HepG2 (cell line): ENCODE data around the gene CRYZL1. TPM values are rescaled to one million over a fixed set of nuclear protein-coding genes. Genes with fewer than 3 reads are reported as not detected.

Experiments
- RAD51 ChIP-seq: fragments of 450-650 bp; IDR thresholded peaks from 2 replicates; pipeline ENCODE4 v1.6.1; 2016; ENCODE audit warnings: borderline replicate concordance
- RXRB ChIP-seq: IDR thresholded peaks from 2 replicates; pipeline ENCODE4 v1.6.1; 2016; ENCODE audit warnings: borderline replicate concordance, missing genetic modification reagents, missing compliant biosample characterization
- SMYD3 ChIP-seq: sonication (generic); formaldehyde crosslinking; IDR thresholded peaks from 2 replicates; pipeline ENCODE4 v1.8.1; 2023; ENCODE audit warnings: mild to moderate bottlenecking, missing genetic modification reagents
- TAF15 ChIP-seq: fragments of 200-400 bp; formaldehyde crosslinking; IDR thresholded peaks from one replicate; pipeline ENCODE4 v1.6.1; 2018; ENCODE audit warnings: mild to moderate bottlenecking, low read depth, low read length; ENCODE audit not compliant: poor library complexity, severe bottlenecking
- ZFP36L2 ChIP-seq: sonication (generic); formaldehyde crosslinking; IDR thresholded peaks from 2 replicates; pipeline ENCODE4 v1.4.0; 2020; ENCODE audit warnings: missing genetic modification reagents
- ZNF225 ChIP-seq: sonication (generic); formaldehyde crosslinking; IDR thresholded peaks from 2 replicates; pipeline ENCODE4 v1.4.0; 2020; ENCODE audit warnings: mild to moderate bottlenecking, missing genetic modification reagents
- ZNF530 ChIP-seq: sonication (generic); formaldehyde crosslinking; IDR thresholded peaks from 2 replicates; pipeline ENCODE4 v1.5.0; 2020; ENCODE audit warnings: low read depth, mild to moderate bottlenecking, missing genetic modification reagents
- ZNF572 ChIP-seq: sonication (generic); formaldehyde crosslinking; IDR thresholded peaks from 2 replicates; pipeline ENCODE4 v1.5.1; 2020; ENCODE audit warnings: mild to moderate bottlenecking, missing genetic modification reagents
- ZNF674 ChIP-seq: sonication (generic); formaldehyde crosslinking; IDR thresholded peaks from 2 replicates; pipeline ENCODE4 v1.5.0; 2020; ENCODE audit warnings: low read depth, mild to moderate bottlenecking, missing genetic modification reagents
- ZZZ3 ChIP-seq: sonication (generic); formaldehyde crosslinking; IDR thresholded peaks from 2 replicates; pipeline ENCODE4 v1.4.0; 2020; ENCODE audit warnings: missing genetic modification reagents, mild to moderate bottlenecking, borderline replicate concordance
- polyA plus RNA-seq, 8 experiments: library from polyadenylated mRNA; depleted of rRNA in 3 of 8; stranded (reverse) in 7 of 8; unstranded in 1 of 8; fragments of >200 nt; fragmentation: Illumina TruSeq in 4 of 8; extraction: Trizol in 4 of 8; gene quantifications; 2 replicates each; pipeline versions ENCODE4 v1.2.1 to v1.2.3, GENCODE V29; 2011 to 2016; ENCODE audit warnings: low read depth in 4 of 8, missing spikeins in 1 of 8, mixed read lengths in 1 of 8; ENCODE audit not compliant: insufficient read depth in 1 of 8
- total RNA-seq, 5 experiments: library from RNA; depleted of rRNA; stranded (reverse); fragments of >200 nt; fragmentation: Illumina TruSeq; extraction: Trizol; gene quantifications; 2 replicates each; pipeline ENCODE4 v1.2.3, GENCODE V29; 2016; ENCODE audit warnings: low read depth in 1 of 5
- TF ChIP-seq, protein P1 (sequence below): sonication (generic); formaldehyde crosslinking; IDR thresholded peaks from 2 replicates; pipeline ENCODE4 v1.4.0; 2020; ENCODE audit warnings: missing genetic modification reagents
- TF ChIP-seq, protein P2 (sequence below): sonication (generic); formaldehyde crosslinking; IDR thresholded peaks from 2 replicates; pipeline ENCODE4 v1.4.0; 2020; ENCODE audit warnings: missing genetic modification reagents
- TF ChIP-seq, protein P3 (sequence below): fragments of 450-650 bp; IDR thresholded peaks from 2 replicates; pipeline ENCODE4 v1.6.1; 2017
- TF ChIP-seq, protein P4 (sequence below): sonication (generic); formaldehyde crosslinking; IDR thresholded peaks from 2 replicates; pipeline ENCODE4 v1.5.0; 2020; ENCODE audit warnings: missing genetic modification reagents
- TF ChIP-seq, protein P5 (sequence below): sonication (generic); formaldehyde crosslinking; IDR thresholded peaks from 2 replicates; pipeline ENCODE4 v1.8.1; 2022; ENCODE audit warnings: low read depth, mild to moderate bottlenecking, missing genetic modification reagents
- TF ChIP-seq, protein P6 (sequence below): sonication (generic); formaldehyde crosslinking; IDR thresholded peaks from 2 replicates; pipeline ENCODE4 v1.4.0; 2020; ENCODE audit warnings: missing genetic modification reagents

The CRYZL1 gene
- total and polyA plus RNA-seq, 2 of the 13 experiments (the other 11 are each of a cell fraction or from before 2014, with no cell fraction given) = 20.3 to 27.7 TPM

DNA sequence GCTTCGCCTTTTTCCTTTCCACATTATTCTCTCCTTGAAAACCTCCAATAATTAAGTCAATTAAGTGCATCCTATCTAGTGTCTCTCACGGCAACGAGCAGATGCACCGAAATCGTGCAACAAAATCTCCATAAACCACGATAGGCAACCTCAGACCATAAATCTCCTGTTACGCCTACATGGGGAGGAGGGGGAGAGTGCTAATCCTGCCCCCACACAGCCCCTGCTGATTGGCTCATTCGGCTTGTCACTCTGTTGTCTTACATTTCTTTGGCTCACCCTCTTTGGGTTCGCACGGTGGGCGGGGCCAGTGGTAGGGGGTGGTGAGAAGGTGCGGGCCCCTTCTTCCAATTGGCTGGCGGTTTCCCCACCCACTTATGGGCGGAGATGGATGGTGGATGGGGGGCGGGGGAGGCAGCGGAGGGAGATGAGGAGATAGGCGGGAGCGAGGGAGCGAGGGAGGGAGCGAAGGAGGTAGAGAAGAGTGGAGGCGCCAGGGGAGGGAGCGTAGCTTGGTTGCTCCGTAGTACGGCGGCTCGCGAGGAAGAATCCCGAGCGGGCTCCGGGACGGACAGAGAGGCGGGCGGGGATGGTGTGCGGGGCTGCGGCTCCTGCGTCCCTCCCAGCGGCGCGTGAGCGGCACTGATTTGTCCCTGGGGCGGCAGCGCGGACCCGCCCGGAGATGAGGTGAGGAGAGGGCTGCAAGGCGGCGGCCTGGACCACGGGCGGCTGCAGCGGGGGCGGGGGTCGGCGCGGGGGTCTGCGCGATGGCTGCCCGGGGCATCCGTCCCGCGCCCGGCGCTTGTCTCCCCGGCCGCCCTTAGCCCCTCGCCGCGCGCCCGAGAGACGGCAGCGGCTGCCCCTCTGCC lies 720 bp upstream of the CRYZL1 start, which contains the start of gene ITSN1 (continued):
- TF ChIP-seq ZNF674 (no peak), RXRB (CRISPR knock-in tag) (no peak), ZFP36L2 (CRISPR knock-in tag) (no peak), ZNF225 (CRISPR knock-in tag) (no peak), RAD51 (no peak), ZNF530 (CRISPR knock-in tag) (no peak), TAF15 (no peak), ZNF572 (CRISPR knock-in tag) (no peak), ZZZ3 (CRISPR knock-in tag) (no peak), SMYD3 (no peak)
- TF ChIP-seq, protein P1, sequence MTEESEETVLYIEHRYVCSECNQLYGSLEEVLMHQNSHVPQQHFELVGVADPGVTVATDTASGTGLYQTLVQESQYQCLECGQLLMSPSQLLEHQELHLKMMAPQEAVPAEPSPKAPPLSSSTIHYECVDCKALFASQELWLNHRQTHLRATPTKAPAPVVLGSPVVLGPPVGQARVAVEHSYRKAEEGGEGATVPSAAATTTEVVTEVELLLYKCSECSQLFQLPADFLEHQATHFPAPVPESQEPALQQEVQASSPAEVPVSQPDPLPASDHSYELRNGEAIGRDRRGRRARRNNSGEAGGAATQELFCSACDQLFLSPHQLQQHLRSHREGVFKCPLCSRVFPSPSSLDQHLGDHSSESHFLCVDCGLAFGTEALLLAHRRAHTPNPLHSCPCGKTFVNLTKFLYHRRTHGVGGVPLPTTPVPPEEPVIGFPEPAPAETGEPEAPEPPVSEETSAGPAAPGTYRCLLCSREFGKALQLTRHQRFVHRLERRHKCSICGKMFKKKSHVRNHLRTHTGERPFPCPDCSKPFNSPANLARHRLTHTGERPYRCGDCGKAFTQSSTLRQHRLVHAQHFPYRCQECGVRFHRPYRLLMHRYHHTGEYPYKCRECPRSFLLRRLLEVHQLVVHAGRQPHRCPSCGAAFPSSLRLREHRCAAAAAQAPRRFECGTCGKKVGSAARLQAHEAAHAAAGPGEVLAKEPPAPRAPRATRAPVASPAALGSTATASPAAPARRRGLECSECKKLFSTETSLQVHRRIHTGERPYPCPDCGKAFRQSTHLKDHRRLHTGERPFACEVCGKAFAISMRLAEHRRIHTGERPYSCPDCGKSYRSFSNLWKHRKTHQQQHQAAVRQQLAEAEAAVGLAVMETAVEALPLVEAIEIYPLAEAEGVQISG (CRISPR knock-in tag) = no peak; the same call in 1 of the 2 replicates
- TF ChIP-seq, protein P2, sequence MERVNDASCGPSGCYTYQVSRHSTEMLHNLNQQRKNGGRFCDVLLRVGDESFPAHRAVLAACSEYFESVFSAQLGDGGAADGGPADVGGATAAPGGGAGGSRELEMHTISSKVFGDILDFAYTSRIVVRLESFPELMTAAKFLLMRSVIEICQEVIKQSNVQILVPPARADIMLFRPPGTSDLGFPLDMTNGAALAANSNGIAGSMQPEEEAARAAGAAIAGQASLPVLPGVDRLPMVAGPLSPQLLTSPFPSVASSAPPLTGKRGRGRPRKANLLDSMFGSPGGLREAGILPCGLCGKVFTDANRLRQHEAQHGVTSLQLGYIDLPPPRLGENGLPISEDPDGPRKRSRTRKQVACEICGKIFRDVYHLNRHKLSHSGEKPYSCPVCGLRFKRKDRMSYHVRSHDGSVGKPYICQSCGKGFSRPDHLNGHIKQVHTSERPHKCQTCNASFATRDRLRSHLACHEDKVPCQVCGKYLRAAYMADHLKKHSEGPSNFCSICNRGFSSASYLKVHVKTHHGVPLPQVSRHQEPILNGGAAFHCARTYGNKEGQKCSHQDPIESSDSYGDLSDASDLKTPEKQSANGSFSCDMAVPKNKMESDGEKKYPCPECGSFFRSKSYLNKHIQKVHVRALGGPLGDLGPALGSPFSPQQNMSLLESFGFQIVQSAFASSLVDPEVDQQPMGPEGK (CRISPR knock-in tag) = peak; percentile 95
- TF ChIP-seq, protein P3, sequence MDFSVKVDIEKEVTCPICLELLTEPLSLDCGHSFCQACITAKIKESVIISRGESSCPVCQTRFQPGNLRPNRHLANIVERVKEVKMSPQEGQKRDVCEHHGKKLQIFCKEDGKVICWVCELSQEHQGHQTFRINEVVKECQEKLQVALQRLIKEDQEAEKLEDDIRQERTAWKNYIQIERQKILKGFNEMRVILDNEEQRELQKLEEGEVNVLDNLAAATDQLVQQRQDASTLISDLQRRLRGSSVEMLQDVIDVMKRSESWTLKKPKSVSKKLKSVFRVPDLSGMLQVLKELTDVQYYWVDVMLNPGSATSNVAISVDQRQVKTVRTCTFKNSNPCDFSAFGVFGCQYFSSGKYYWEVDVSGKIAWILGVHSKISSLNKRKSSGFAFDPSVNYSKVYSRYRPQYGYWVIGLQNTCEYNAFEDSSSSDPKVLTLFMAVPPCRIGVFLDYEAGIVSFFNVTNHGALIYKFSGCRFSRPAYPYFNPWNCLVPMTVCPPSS = no peak
- TF ChIP-seq, protein P4, sequence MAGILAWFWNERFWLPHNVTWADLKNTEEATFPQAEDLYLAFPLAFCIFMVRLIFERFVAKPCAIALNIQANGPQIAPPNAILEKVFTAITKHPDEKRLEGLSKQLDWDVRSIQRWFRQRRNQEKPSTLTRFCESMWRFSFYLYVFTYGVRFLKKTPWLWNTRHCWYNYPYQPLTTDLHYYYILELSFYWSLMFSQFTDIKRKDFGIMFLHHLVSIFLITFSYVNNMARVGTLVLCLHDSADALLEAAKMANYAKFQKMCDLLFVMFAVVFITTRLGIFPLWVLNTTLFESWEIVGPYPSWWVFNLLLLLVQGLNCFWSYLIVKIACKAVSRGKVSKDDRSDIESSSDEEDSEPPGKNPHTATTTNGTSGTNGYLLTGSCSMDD = no peak
- TF ChIP-seq, protein P5, sequence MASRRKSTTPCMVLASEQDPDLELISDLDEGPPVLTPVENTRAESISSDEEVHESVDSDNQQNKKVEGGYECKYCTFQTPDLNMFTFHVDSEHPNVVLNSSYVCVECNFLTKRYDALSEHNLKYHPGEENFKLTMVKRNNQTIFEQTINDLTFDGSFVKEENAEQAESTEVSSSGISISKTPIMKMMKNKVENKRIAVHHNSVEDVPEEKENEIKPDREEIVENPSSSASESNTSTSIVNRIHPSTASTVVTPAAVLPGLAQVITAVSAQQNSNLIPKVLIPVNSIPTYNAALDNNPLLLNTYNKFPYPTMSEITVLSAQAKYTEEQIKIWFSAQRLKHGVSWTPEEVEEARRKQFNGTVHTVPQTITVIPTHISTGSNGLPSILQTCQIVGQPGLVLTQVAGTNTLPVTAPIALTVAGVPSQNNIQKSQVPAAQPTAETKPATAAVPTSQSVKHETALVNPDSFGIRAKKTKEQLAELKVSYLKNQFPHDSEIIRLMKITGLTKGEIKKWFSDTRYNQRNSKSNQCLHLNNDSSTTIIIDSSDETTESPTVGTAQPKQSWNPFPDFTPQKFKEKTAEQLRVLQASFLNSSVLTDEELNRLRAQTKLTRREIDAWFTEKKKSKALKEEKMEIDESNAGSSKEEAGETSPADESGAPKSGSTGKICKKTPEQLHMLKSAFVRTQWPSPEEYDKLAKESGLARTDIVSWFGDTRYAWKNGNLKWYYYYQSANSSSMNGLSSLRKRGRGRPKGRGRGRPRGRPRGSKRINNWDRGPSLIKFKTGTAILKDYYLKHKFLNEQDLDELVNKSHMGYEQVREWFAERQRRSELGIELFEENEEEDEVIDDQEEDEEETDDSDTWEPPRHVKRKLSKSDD (CRISPR knock-in tag) = peak; percentile 36; the same call in 1 of the 2 replicates
- TF ChIP-seq, protein P6, sequence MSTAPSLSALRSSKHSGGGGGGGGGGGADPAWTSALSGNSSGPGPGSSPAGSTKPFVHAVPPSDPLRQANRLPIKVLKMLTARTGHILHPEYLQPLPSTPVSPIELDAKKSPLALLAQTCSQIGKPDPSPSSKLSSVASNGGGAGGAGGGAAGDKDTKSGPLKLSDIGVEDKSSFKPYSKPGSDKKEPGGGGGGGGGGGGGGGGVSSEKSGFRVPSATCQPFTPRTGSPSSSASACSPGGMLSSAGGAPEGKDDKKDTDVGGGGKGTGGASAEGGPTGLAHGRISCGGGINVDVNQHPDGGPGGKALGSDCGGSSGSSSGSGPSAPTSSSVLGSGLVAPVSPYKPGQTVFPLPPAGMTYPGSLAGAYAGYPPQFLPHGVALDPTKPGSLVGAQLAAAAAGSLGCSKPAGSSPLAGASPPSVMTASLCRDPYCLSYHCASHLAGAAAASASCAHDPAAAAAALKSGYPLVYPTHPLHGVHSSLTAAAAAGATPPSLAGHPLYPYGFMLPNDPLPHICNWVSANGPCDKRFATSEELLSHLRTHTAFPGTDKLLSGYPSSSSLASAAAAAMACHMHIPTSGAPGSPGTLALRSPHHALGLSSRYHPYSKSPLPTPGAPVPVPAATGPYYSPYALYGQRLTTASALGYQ (CRISPR knock-in tag) = no peak
